GM23338 (cell line): ENCODE results near the gene KIAA1755. TPM values are rescaled to one million over a fixed set of nuclear protein-coding genes. Genes with fewer than 3 reads are reported as not detected.

Source experiments
- ATAC-seq: fragments of 200-7000 bp; cut with Tn5 transposase; 3 replicates; pipeline ENCODE4 v1.9.1; 2020
- DNase-seq: peaks from one replicate; pipeline ENCODE4 v3.0.0-alpha.2; 2015; ENCODE audit warnings: low spot score
- H2AFZ ChIP-seq: fragments of 200-600 bp; sonication (generic); 2 replicates; pipeline ENCODE4 v1.8.0; 2016; ENCODE audit warnings: antibody characterized with exemption, mild to moderate bottlenecking, moderate library complexity
- H3F3A ChIP-seq: fragments of 200-600 bp; sonication (generic); replicated peaks from 2 replicates; pipeline ENCODE4 v1.8.0; 2017; ENCODE audit warnings: antibody characterized with exemption, mixed run types, low read depth
- H3K27ac ChIP-seq: fragments of 200-600 bp; sonication (generic); 2 replicates; pipeline ENCODE4 v1.6.1; 2016; ENCODE audit warnings: low read depth
- H3K27me3 ChIP-seq: fragments of 200-600 bp; sonication (generic); 2 replicates; pipeline ENCODE4 v1.8.0; 2016; ENCODE audit warnings: mild to moderate bottlenecking, mixed run types, moderate library complexity; ENCODE audit not compliant: insufficient read depth
- H3K36me3 ChIP-seq: fragments of 200-600 bp; sonication (generic); 2 replicates; pipeline ENCODE4 v1.8.0; 2016; ENCODE audit warnings: mild to moderate bottlenecking; ENCODE audit not compliant: insufficient read depth
- H3K4me1 ChIP-seq: fragments of 200-600 bp; sonication (generic); 2 replicates; pipeline ENCODE4 v1.8.0; 2016; ENCODE audit warnings: mild to moderate bottlenecking, moderate library complexity; ENCODE audit not compliant: insufficient read depth
- H3K4me2 ChIP-seq: fragments of 200-600 bp; sonication (generic); 2 replicates; pipeline ENCODE4 v1.7.1; 2017; ENCODE audit warnings: mixed run types
- H3K4me3 ChIP-seq: fragments of 200-600 bp; sonication (generic); 2 replicates; pipeline ENCODE4 v1.6.1; 2016; ENCODE audit warnings: mixed run types
- H3K79me2 ChIP-seq: fragments of 200-600 bp; sonication (generic); replicated peaks from 2 replicates; pipeline ENCODE4 v1.8.0; 2017; ENCODE audit warnings: mild to moderate bottlenecking; ENCODE audit not compliant: insufficient read depth
- H3K9me2 ChIP-seq: fragments of 200-600 bp; sonication (generic); 2 replicates; pipeline ENCODE4 v1.8.0; 2017; ENCODE audit not compliant: insufficient read depth
- H4K20me1 ChIP-seq: fragments of 200-600 bp; sonication (generic); replicated peaks from 2 replicates; pipeline ENCODE4 v1.8.0; 2017; ENCODE audit warnings: mild to moderate bottlenecking; ENCODE audit not compliant: insufficient read depth
- H3K27ac Mint-ChIP-seq: 2 replicates; pipeline ENCODE4 v1.8.0; 2020; ENCODE audit warnings: inconsistent platforms, mild to moderate bottlenecking, moderate library complexity, mixed read lengths
- H3K27me3 Mint-ChIP-seq: 3 replicates; pipeline ENCODE4 v1.8.0; 2022; ENCODE audit warnings: low read depth, mild to moderate bottlenecking, moderate library complexity, mixed read lengths, inconsistent platforms; ENCODE audit not compliant: insufficient read depth, poor library complexity
- H3K36me3 Mint-ChIP-seq: 3 replicates; pipeline ENCODE4 v1.8.0; 2021; ENCODE audit warnings: low read depth, mild to moderate bottlenecking, inconsistent platforms, moderate library complexity, mixed read lengths
- H3K4me1 Mint-ChIP-seq: 3 replicates; pipeline ENCODE4 v1.8.0; 2020; ENCODE audit warnings: mild to moderate bottlenecking, inconsistent platforms, mixed read lengths
- H3K4me3 Mint-ChIP-seq: 3 replicates; pipeline ENCODE4 v1.8.0; 2021; ENCODE audit warnings: moderate library complexity, mild to moderate bottlenecking, inconsistent platforms, mixed read lengths
- H3K9me3 Mint-ChIP-seq: 3 replicates; pipeline ENCODE4 v1.8.0; 2020; ENCODE audit warnings: moderate library complexity, mild to moderate bottlenecking, inconsistent platforms, mixed read lengths
- CREB1 ChIP-seq: fragments of 250-450 bp; sonication (Bioruptor Pico); IDR thresholded peaks from 2 replicates; pipeline ENCODE4 v1.5.0; 2020; ENCODE audit warnings: low read depth, mild to moderate bottlenecking, moderate library complexity
- EZH2 ChIP-seq: fragments of 200-600 bp; sonication (generic); IDR thresholded peaks from one replicate; pipeline ENCODE4 v1.8.0; 2017; ENCODE audit warnings: antibody characterized with exemption, mild to moderate bottlenecking, low read depth; ENCODE audit not compliant: unreplicated experiment
- EZH2phosphoT487 ChIP-seq: fragments of 200-600 bp; sonication (generic); IDR thresholded peaks from one replicate; pipeline ENCODE4 v1.8.1; 2018; ENCODE audit warnings: antibody characterized with exemption; ENCODE audit not compliant: unreplicated experiment
- JUNB ChIP-seq: IDR thresholded peaks from one replicate; pipeline ENCODE4 v1.6.1; 2016; ENCODE audit warnings: antibody characterized with exemption; ENCODE audit not compliant: unreplicated experiment
- NANOG ChIP-seq: IDR thresholded peaks from 2 replicates; pipeline ENCODE4 v1.6.1; 2016; ENCODE audit warnings: antibody characterized with exemption, borderline replicate concordance
- POLR2AphosphoS5 ChIP-seq: IDR thresholded peaks from 2 replicates; pipeline ENCODE4 v1.6.1; 2016; ENCODE audit warnings: antibody characterized with exemption, low read depth
- REST ChIP-seq: IDR thresholded peaks from one replicate; pipeline ENCODE4 v1.6.1; 2018; ENCODE audit warnings: antibody characterized with exemption; ENCODE audit not compliant: unreplicated experiment
- STAT1 ChIP-seq: IDR thresholded peaks from one replicate; pipeline ENCODE4 v1.6.1; 2016; ENCODE audit warnings: antibody characterized with exemption; ENCODE audit not compliant: unreplicated experiment
- ZNF114 ChIP-seq: fragments of 250-450 bp; sonication (Bioruptor Pico); IDR thresholded peaks from 2 replicates; pipeline ENCODE4 v1.5.0; 2020; ENCODE audit warnings: mild to moderate bottlenecking, moderate library complexity
- ZNF331 ChIP-seq: fragments of 250-450 bp; sonication (Bioruptor Pico); IDR thresholded peaks from 2 replicates; pipeline ENCODE4 v1.5.0; 2020; ENCODE audit warnings: low read depth, mild to moderate bottlenecking, moderate library complexity
- polyA plus RNA-seq: library from polyadenylated mRNA; unstranded; fragments of >200 nt; fragmentation: Nextera tagmentation; extraction: Ambion mirVana; gene quantifications from 2 replicates; pipeline ENCODE4 v1.2.1, GENCODE V29; 2016
- total RNA-seq: library from RNA; depleted of rRNA; stranded (reverse); fragments of >200 nt; shearing (Covaris generic); gene quantifications from 2 replicates; pipeline ENCODE4 v1.2.3, GENCODE V29; 2014
- TF ChIP-seq, protein P1 (sequence below), 2 experiments: fragments of 200-600 bp in 1 of 2; sonication (generic) in 1 of 2; conservative IDR thresholded peaks; 2 replicates each; pipeline versions ENCODE4 v1.5.1 to v1.6.1; 2016 to 2017; ENCODE audit warnings: antibody characterized with exemption in 2 of 2, low read depth in 2 of 2, mild to moderate bottlenecking in 2 of 2, moderate library complexity in 1 of 2
- TF ChIP-seq, protein P2 (sequence below): fragments of 250-450 bp; sonication (Bioruptor Pico); IDR thresholded peaks from 2 replicates; pipeline ENCODE4 v1.5.0; 2020; ENCODE audit warnings: mild to moderate bottlenecking, moderate library complexity
- TF ChIP-seq, protein P3 (sequence below): IDR thresholded peaks from 2 replicates; pipeline ENCODE4 v1.6.1; 2016; ENCODE audit warnings: antibody characterized with exemption

KIAA1755 gene
- total and polyA plus RNA-seq, 2 experiments from 2014 or later: 0.28 TPM; not detected in 1

GRCh38 chr20:38197217-38197616, 63.3 kb downstream of the KIAA1755 start:
- H3K27ac ChIP-seq: no peak overlapping the region

More at GRCh38 chr20:38197217-38197616, 63.3 kb downstream of the KIAA1755 start:
- Histone ChIP-seq H2AFZ (no peak overlapping the region), H3K4me3 (no peak overlapping the region), H3F3A (no peaks in the 10 kb centered on the region), H3K4me1 (peaks cover 4% of the 10 kb centered on the region), H3K4me2 (no peak overlapping the region), H3K36me3 (no peaks in the 10 kb centered on the region), H3K79me2 (no peaks in the 10 kb centered on the region), H3K27me3 (no peaks in the 10 kb centered on the region), H4K20me1 (no peaks in the 10 kb centered on the region), H3K9me2 (no peaks in the 10 kb centered on the region)
- DNase-seq: no peak
- H3K27me3 Mint-ChIP-seq: peaks cover 2% of the 10 kb centered on the region
- no peak overlapping the region for H3K4me3 Mint-ChIP-seq
- TF ChIP-seq REST (no peak), JUNB (no peak), ZNF114 (CRISPR knock-in tag) (no peak), CREB1 (CRISPR knock-in tag) (no peak), STAT1 (no peak), EZH2 (no peak), EZH2phosphoT487 (no peak), NANOG (no peak), ZNF331 (CRISPR knock-in tag) (no peak), POLR2AphosphoS5 (no peak)
- TF ChIP-seq, protein P1, sequence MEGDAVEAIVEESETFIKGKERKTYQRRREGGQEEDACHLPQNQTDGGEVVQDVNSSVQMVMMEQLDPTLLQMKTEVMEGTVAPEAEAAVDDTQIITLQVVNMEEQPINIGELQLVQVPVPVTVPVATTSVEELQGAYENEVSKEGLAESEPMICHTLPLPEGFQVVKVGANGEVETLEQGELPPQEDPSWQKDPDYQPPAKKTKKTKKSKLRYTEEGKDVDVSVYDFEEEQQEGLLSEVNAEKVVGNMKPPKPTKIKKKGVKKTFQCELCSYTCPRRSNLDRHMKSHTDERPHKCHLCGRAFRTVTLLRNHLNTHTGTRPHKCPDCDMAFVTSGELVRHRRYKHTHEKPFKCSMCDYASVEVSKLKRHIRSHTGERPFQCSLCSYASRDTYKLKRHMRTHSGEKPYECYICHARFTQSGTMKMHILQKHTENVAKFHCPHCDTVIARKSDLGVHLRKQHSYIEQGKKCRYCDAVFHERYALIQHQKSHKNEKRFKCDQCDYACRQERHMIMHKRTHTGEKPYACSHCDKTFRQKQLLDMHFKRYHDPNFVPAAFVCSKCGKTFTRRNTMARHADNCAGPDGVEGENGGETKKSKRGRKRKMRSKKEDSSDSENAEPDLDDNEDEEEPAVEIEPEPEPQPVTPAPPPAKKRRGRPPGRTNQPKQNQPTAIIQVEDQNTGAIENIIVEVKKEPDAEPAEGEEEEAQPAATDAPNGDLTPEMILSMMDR (conservative IDR thresholded peaks at IDR 0.05; ENCODE audit: low read depth in 2 of 2): no peak
- TF ChIP-seq, protein P2, sequence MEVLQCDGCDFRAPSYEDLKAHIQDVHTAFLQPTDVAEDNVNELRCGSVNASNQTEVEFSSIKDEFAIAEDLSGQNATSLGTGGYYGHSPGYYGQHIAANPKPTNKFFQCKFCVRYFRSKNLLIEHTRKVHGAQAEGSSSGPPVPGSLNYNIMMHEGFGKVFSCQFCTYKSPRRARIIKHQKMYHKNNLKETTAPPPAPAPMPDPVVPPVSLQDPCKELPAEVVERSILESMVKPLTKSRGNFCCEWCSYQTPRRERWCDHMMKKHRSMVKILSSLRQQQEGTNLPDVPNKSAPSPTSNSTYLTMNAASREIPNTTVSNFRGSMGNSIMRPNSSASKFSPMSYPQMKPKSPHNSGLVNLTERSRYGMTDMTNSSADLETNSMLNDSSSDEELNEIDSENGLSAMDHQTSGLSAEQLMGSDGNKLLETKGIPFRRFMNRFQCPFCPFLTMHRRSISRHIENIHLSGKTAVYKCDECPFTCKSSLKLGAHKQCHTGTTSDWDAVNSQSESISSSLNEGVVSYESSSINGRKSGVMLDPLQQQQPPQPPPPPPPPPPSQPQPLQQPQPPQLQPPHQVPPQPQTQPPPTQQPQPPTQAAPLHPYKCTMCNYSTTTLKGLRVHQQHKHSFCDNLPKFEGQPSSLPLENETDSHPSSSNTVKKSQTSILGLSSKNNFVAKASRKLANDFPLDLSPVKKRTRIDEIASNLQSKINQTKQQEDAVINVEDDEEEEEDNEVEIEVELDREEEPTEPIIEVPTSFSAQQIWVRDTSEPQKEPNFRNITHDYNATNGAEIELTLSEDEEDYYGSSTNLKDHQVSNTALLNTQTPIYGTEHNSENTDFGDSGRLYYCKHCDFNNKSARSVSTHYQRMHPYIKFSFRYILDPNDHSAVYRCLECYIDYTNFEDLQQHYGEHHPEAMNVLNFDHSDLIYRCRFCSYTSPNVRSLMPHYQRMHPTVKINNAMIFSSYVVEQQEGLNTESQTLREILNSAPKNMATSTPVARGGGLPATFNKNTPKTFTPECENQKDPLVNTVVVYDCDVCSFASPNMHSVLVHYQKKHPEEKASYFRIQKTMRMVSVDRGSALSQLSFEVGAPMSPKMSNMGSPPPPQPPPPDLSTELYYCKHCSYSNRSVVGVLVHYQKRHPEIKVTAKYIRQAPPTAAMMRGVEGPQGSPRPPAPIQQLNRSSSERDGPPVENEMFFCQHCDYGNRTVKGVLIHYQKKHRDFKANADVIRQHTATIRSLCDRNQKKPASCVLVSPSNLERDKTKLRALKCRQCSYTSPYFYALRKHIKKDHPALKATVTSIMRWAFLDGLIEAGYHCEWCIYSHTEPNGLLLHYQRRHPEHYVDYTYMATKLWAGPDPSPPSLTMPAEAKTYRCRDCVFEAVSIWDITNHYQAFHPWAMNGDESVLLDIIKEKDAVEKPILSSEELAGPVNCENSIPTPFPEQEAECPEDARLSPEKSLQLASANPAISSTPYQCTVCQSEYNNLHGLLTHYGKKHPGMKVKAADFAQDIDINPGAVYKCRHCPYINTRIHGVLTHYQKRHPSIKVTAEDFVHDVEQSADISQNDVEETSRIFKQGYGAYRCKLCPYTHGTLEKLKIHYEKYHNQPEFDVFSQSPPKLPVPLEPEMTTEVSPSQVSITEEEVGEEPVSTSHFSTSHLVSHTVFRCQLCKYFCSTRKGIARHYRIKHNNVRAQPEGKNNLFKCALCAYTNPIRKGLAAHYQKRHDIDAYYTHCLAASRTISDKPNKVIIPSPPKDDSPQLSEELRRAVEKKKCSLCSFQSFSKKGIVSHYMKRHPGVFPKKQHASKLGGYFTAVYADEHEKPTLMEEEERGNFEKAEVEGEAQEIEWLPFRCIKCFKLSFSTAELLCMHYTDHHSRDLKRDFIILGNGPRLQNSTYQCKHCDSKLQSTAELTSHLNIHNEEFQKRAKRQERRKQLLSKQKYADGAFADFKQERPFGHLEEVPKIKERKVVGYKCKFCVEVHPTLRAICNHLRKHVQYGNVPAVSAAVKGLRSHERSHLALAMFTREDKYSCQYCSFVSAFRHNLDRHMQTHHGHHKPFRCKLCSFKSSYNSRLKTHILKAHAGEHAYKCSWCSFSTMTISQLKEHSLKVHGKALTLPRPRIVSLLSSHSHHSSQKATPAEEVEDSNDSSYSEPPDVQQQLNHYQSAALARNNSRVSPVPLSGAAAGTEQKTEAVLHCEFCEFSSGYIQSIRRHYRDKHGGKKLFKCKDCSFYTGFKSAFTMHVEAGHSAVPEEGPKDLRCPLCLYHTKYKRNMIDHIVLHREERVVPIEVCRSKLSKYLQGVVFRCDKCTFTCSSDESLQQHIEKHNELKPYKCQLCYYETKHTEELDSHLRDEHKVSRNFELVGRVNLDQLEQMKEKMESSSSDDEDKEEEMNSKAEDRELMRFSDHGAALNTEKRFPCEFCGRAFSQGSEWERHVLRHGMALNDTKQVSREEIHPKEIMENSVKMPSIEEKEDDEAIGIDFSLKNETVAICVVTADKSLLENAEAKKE (CRISPR knock-in tag): no peak
- TF ChIP-seq, protein P3, sequence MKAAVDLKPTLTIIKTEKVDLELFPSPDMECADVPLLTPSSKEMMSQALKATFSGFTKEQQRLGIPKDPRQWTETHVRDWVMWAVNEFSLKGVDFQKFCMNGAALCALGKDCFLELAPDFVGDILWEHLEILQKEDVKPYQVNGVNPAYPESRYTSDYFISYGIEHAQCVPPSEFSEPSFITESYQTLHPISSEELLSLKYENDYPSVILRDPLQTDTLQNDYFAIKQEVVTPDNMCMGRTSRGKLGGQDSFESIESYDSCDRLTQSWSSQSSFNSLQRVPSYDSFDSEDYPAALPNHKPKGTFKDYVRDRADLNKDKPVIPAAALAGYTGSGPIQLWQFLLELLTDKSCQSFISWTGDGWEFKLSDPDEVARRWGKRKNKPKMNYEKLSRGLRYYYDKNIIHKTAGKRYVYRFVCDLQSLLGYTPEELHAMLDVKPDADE: no peak
- H3K27ac Mint-ChIP-seq: no peak overlapping the region
- 0 out of 3 replicates have a peak, but pooled peaks cover 5% of the 10 kb centered on the region for H3K36me3 Mint-ChIP-seq
- H3K4me1 Mint-ChIP-seq: no peaks in the 10 kb centered on the region
- no peak for ATAC-seq
- H3K9me3 Mint-ChIP-seq: peaks cover 6% of the 10 kb centered on the region
